Measurements from ENCODE around the gene EIF4E1B. TPM values are rescaled to one million over a fixed set of nuclear protein-coding genes. Genes with fewer than 3 reads are reported as not detected.

Gene EIF4E1B
- total RNA-seq, 1 experiment from 2014 or later, result 0.97 TPM

GRCh38 chr5:176643491-176644219 is 13.2 kb downstream of the EIF4E1B start:
- peak; percentile 59 for DNase-seq
- no peak overlapping the region for H3K4me3 ChIP-seq (ENCODE audit: insufficient read depth, low read depth, low read length)
- H3K36me3 ChIP-seq (replicated peaks; ENCODE audit: control insufficient read depth, insufficient read depth, low read length), result no peaks in the 10 kb centered on the region
- H3K27me3 ChIP-seq (ENCODE audit: control insufficient read depth, insufficient read depth, low read length), result no peaks in the 10 kb centered on the region

GRCh38 chr5:176644294-176644693 is 13.8 kb downstream of the EIF4E1B start:
- Histone ChIP-seq H3K36me3 (replicated peaks; ENCODE audit: control insufficient read depth, insufficient read depth, low read length) (no peaks in the 10 kb centered on the region), H3K27me3 (ENCODE audit: control insufficient read depth, insufficient read depth, low read length) (no peaks in the 10 kb centered on the region), H3K4me3 (ENCODE audit: insufficient read depth, low read depth, low read length) (no peak overlapping the region)
- no peak for DNase-seq

- no peak overlapping the region for H3K4me3 ChIP-seq (ENCODE audit: insufficient read depth, low read depth, low read length)
- no peaks in the 10 kb centered on the region for H3K36me3 ChIP-seq (replicated peaks; ENCODE audit: control insufficient read depth, insufficient read depth, low read length)
- H3K27me3 ChIP-seq (ENCODE audit: control insufficient read depth, insufficient read depth, low read length), result no peaks in the 10 kb centered on the region
- no peak for DNase-seq
Observed at GRCh38 chr5:176644878-176645670, 14.6 kb downstream of the EIF4E1B start.

- no peaks in the 10 kb centered on the region for H3K27me3 ChIP-seq (ENCODE audit: control insufficient read depth, insufficient read depth, low read length)
- H3K36me3 ChIP-seq (replicated peaks; ENCODE audit: control insufficient read depth, insufficient read depth, low read length), result no peaks in the 10 kb centered on the region
- DNase-seq, result no peak
- no peak overlapping the region for H3K4me3 ChIP-seq (ENCODE audit: insufficient read depth, low read depth, low read length)
Observed at GRCh38 chr5:176646049-176646706, 15.7 kb downstream of the EIF4E1B start.

GRCh38 chr5:176646707-176647029 is 16.2 kb downstream of the EIF4E1B start:
- DNase-seq, result no peak
- Histone ChIP-seq H3K36me3 (replicated peaks; ENCODE audit: control insufficient read depth, insufficient read depth, low read length) (no peaks in the 10 kb centered on the region), H3K27me3 (ENCODE audit: control insufficient read depth, insufficient read depth, low read length) (no peaks in the 10 kb centered on the region), H3K4me3 (ENCODE audit: insufficient read depth, low read depth, low read length) (peak overlapping the region; percentile 18)

- H3K4me3 ChIP-seq (ENCODE audit: insufficient read depth, low read depth, low read length), result peak within 1 kb of the TSS; percentile 75
- peak; percentile 100 for DNase-seq
- H3K36me3 ChIP-seq (replicated peaks; ENCODE audit: control insufficient read depth, insufficient read depth, low read length), result no peaks in the 10 kb centered on the region
- no peaks in the 10 kb centered on the region for H3K27me3 ChIP-seq (ENCODE audit: control insufficient read depth, insufficient read depth, low read length)
Observed at GRCh38 chr5:176647030-176647842, 16.8 kb downstream of the EIF4E1B start, which contains the start of gene TSPAN17. Gene TSPAN17, plus strand, starts transcription at chr5:176647484. Its CDS starts 132 bp downstream, at chr5:176647616.

- Histone ChIP-seq H3K4me3 (ENCODE audit: insufficient read depth, low read depth, low read length) (peak overlapping the region; percentile 75), H3K27me3 (ENCODE audit: control insufficient read depth, insufficient read depth, low read length) (no peaks in the 10 kb centered on the region)
- peak; percentile 89 for DNase-seq
Observed at GRCh38 chr5:176647843-176648473, 17.5 kb downstream of the EIF4E1B start.

GRCh38 chr5:176648474-176649194 is 18.2 kb downstream of the EIF4E1B start:
- Histone ChIP-seq H3K4me3 (ENCODE audit: insufficient read depth, low read depth, low read length) (peak overlapping the region; percentile 75), H3K36me3 (replicated peaks; ENCODE audit: control insufficient read depth, insufficient read depth, low read length) (peaks cover 7% of the 10 kb centered on the region), H3K27me3 (ENCODE audit: control insufficient read depth, insufficient read depth, low read length) (no peaks in the 10 kb centered on the region)
- peak; percentile 44 for DNase-seq

More at GRCh38 chr5:176647843-176648473, 17.5 kb downstream of the EIF4E1B start:
- peaks cover 2% of the 10 kb centered on the region; the same call in 1 of the 2 replicates for H3K36me3 ChIP-seq (replicated peaks; ENCODE audit: control insufficient read depth, insufficient read depth, low read length)

GRCh38 chr5:176650354-176650884 is 19.9 kb downstream of the EIF4E1B start:
- no peak overlapping the region for H3K4me3 ChIP-seq (ENCODE audit: insufficient read depth, low read depth, low read length)
- H3K36me3 ChIP-seq (replicated peaks; ENCODE audit: control insufficient read depth, insufficient read depth, low read length), result peaks cover 7% of the 10 kb centered on the region
- H3K27me3 ChIP-seq (ENCODE audit: control insufficient read depth, insufficient read depth, low read length), result no peaks in the 10 kb centered on the region
- DNase-seq, result peak; percentile 93

- DNase-seq, result peak; percentile 61
- H3K4me3 ChIP-seq (ENCODE audit: insufficient read depth, low read depth, low read length), result no peak overlapping the region
- peaks cover 7% of the 10 kb centered on the region for H3K36me3 ChIP-seq (replicated peaks; ENCODE audit: control insufficient read depth, insufficient read depth, low read length)
Observed at GRCh38 chr5:176651472-176651980, 21.1 kb downstream of the EIF4E1B start.

GRCh38 chr5:176652136-176652535 is 21.7 kb downstream of the EIF4E1B start:
- H3K4me3 ChIP-seq (ENCODE audit: insufficient read depth, low read depth, low read length), result no peak overlapping the region
- DNase-seq, result peak; percentile 91
- H3K27me3 ChIP-seq (ENCODE audit: control insufficient read depth, insufficient read depth, low read length), result no peaks in the 10 kb centered on the region
- peaks cover 7% of the 10 kb centered on the region for H3K36me3 ChIP-seq (replicated peaks; ENCODE audit: control insufficient read depth, insufficient read depth, low read length)

More at GRCh38 chr5:176651472-176651980, 21.1 kb downstream of the EIF4E1B start:
- no peaks in the 10 kb centered on the region for H3K27me3 ChIP-seq (ENCODE audit: control insufficient read depth, insufficient read depth, low read length)

- H3K4me3 ChIP-seq (ENCODE audit: insufficient read depth, low read depth, low read length), result no peak overlapping the region
- peaks cover 7% of the 10 kb centered on the region for H3K36me3 ChIP-seq (replicated peaks; ENCODE audit: control insufficient read depth, insufficient read depth, low read length)
- no peaks in the 10 kb centered on the region for H3K27me3 ChIP-seq (ENCODE audit: control insufficient read depth, insufficient read depth, low read length)
- DNase-seq, result no peak
Observed at GRCh38 chr5:176653401-176654385, 23.2 kb downstream of the EIF4E1B start.

Measured in H7 (cell line).